Measurements from ENCODE around the gene TPSG1.
"Not testable (repeated sequence)": the region's sequence is repeated elsewhere in the genome, so short reads cannot be mapped to it uniquely, and the experiment has no call there.

Gene TPSG1

GRCh38 chr16:1230084-1230470 lies 5.0 kb upstream of the TPSG1 start, which contains the start of gene TPSB2:
TSS of gene TPSB2 (minus strand) at chr16:1230184. CDS start at chr16:1229951, 233 bp downstream.
- DNase-seq = not testable (repeated sequence)

- DNase-seq = not testable (repeated sequence)
Measured at GRCh38 chr16:1229476-1229875, 4.4 kb upstream of the TPSG1 start.

- DNase-seq = not testable (repeated sequence)
Measured at GRCh38 chr16:1228227-1228626, 3.2 kb upstream of the TPSG1 start.

GRCh38 chr16:1226692-1227091 lies 1.6 kb upstream of the TPSG1 start:
- not testable (repeated sequence) for DNase-seq

GRCh38 chr16:1225728-1226311 lies 752 bp upstream of the TPSG1 start:
- DNase-seq = not testable (repeated sequence)

GRCh38 chr16:1224558-1224957 lies 510 bp downstream of the TPSG1 start:
- DNase-seq = no peak

GRCh38 chr16:1223355-1224214 lies 1.5 kb downstream of the TPSG1 start:
- DNase-seq = no peak

GRCh38 chr16:1222553-1223354 lies 2.3 kb downstream of the TPSG1 start:
- no peak for DNase-seq

GRCh38 chr16:1221628-1222552 lies 3.2 kb downstream of the TPSG1 start:
- DNase-seq = no peak

GRCh38 chr16:1220841-1221627 lies 4.0 kb downstream of the TPSG1 start:
- no peak for DNase-seq

- no peak for DNase-seq
Measured at GRCh38 chr16:1220098-1220728, 4.9 kb downstream of the TPSG1 start.

GRCh38 chr16:1218930-1219611 lies 6.0 kb downstream of the TPSG1 start:
- no peak for DNase-seq

- no peak for DNase-seq
Measured at GRCh38 chr16:1218061-1218929, 6.8 kb downstream of the TPSG1 start.

- no peak for DNase-seq
Measured at GRCh38 chr16:1217526-1217925, 7.5 kb downstream of the TPSG1 start.

GRCh38 chr16:1216681-1217400 lies 8.2 kb downstream of the TPSG1 start:
- DNase-seq = no peak

GRCh38 chr16:1216296-1216619 lies 8.8 kb downstream of the TPSG1 start:
- DNase-seq = no peak

- no peak for DNase-seq
Measured at GRCh38 chr16:1215574-1216295, 9.3 kb downstream of the TPSG1 start.

- DNase-seq = no peak
Measured at GRCh38 chr16:1214719-1215118, 10.3 kb downstream of the TPSG1 start.

Data from activated gamma-delta T cell (primary cell).